HL-60/S4 treated with retinoic acid at 250 ng/mL for 4 days and 3 days (cell line): ENCODE results near the gene LRRC3C.
"Not testable (repeated sequence)": the region's sequence is repeated elsewhere in the genome, so short reads cannot be mapped to it uniquely, and the experiment has no call there.

Experiments
- in situ Hi-C: fragments of 300-500 bp; cut with MboI; formaldehyde crosslinking; loops from 2 replicates; pipeline ENCODE4 v1.7.0; 2022; ENCODE audit warnings: low sequenced_read_pairs

Gene LRRC3C

GRCh38 chr17:39927101-39927928 is at the start of gene LRRC3C, which contains the start of gene ORMDL3:
Gene LRRC3C, plus strand, starts transcription at chr17:39927732. Its CDS starts 13,792 bp downstream, at chr17:39941524.
Gene ORMDL3, minus strand, starts transcription at chr17:39927601. Its CDS starts 3,398 bp downstream, at chr17:39924203.
- in situ Hi-C loops, result no loop called here

GRCh38 chr17:39886102-39886501 is 41.4 kb upstream of the LRRC3C start:
- in situ Hi-C loops, result not testable (repeated sequence)

- in situ Hi-C loops, result no loop called here
These were observed 40.5 kb upstream of the LRRC3C start for GRCh38 chr17:39887078-39887477.

GRCh38 chr17:39889200-39889599 is 38.3 kb upstream of the LRRC3C start:
- in situ Hi-C loops, result no loop called here

GRCh38 chr17:39894681-39895376 is 32.7 kb upstream of the LRRC3C start:
- in situ Hi-C loops, result no loop called here

GRCh38 chr17:39898088-39898487 is 29.4 kb upstream of the LRRC3C start:
- in situ Hi-C loops, result no loop called here

GRCh38 chr17:39899215-39899614 is 28.3 kb upstream of the LRRC3C start:
- in situ Hi-C loops, result no loop called here

GRCh38 chr17:39902027-39902426 is 25.5 kb upstream of the LRRC3C start:
- in situ Hi-C loops, result not testable (repeated sequence)

- in situ Hi-C loops, result no loop called here
These were observed 24.2 kb upstream of the LRRC3C start for GRCh38 chr17:39903158-39903884.

GRCh38 chr17:39904990-39905288 is 22.6 kb upstream of the LRRC3C start:
- in situ Hi-C loops, result no loop called here

GRCh38 chr17:39908789-39909352 is 18.7 kb upstream of the LRRC3C start:
- in situ Hi-C loops, result no loop called here

- in situ Hi-C loops, result no loop called here
These were observed 13.5 kb upstream of the LRRC3C start for GRCh38 chr17:39913989-39914388.

GRCh38 chr17:39915559-39915958 is 12.0 kb upstream of the LRRC3C start:
- in situ Hi-C loops, result no loop called here

- in situ Hi-C loops, result no loop called here
These were observed 10.6 kb upstream of the LRRC3C start for GRCh38 chr17:39916918-39917317.

GRCh38 chr17:39919087-39919683 is 8.3 kb upstream of the LRRC3C start:
- in situ Hi-C loops, result no loop called here

- in situ Hi-C loops, result no loop called here
These were observed 7.0 kb upstream of the LRRC3C start for GRCh38 chr17:39920218-39921210.

- in situ Hi-C loops, result no loop called here
These were observed 6.2 kb upstream of the LRRC3C start for GRCh38 chr17:39921323-39921722.

- in situ Hi-C loops, result no loop called here
These were observed 5.5 kb upstream of the LRRC3C start for GRCh38 chr17:39922006-39922405.

GRCh38 chr17:39923230-39923629 is 4.3 kb upstream of the LRRC3C start:
- in situ Hi-C loops, result no loop called here
